ENCODE data around the gene EPN1. TPM values are rescaled to one million over a fixed set of nuclear protein-coding genes. Genes with fewer than 3 reads are reported as not detected.

EPN1 gene
- 31.4 and 60.8 TPM in 2 replicates for polyA plus RNA-seq (2011; rRNA removed)
- polyA minus RNA-seq (2011; rRNA and poly(A)+ RNA removed): 23.3 and 33.8 TPM in 2 replicates

- H3K4me3 ChIP-seq (ENCODE audit: low read depth, low read length): peak within 1 kb of the TSS; percentile 86
- no peaks in the 10 kb centered on the region for H3K27me3 ChIP-seq (ENCODE audit: control insufficient read depth, insufficient read depth, low read length)
- CTCF ChIA-PET: no interaction called here
- no peak for TF ChIP-seq CTCF (IDR thresholded peaks at IDR 0.05; ENCODE audit: insufficient read depth, low read depth, low read length)
- DNase-seq (ENCODE audit: low read depth): peak; percentile 67
- POLR2A ChIA-PET: no interaction called here
- H3K36me3 ChIP-seq (ENCODE audit: control insufficient read depth, insufficient read depth, low read length): peaks cover 22% of the 10 kb centered on the region
Observed at GRCh38 chr19:55674841-55675660, at the start of gene EPN1. Gene EPN1, plus strand, starts transcription at chr19:55675226. Its CDS starts 3,402 bp downstream, at chr19:55678628.

GRCh38 chr19:55626350-55626749 lies 48.7 kb upstream of the EPN1 start:
- POLR2A ChIA-PET: no interaction called here
- no peak overlapping the region for H3K4me3 ChIP-seq (ENCODE audit: low read depth, low read length)
- no peak for TF ChIP-seq CTCF (IDR thresholded peaks at IDR 0.05; ENCODE audit: insufficient read depth, low read depth, low read length)
- H3K36me3 ChIP-seq (ENCODE audit: control insufficient read depth, insufficient read depth, low read length): peaks cover 3% of the 10 kb centered on the region
- DNase-seq (ENCODE audit: low read depth): no peak
- no peaks in the 10 kb centered on the region for H3K27me3 ChIP-seq (ENCODE audit: control insufficient read depth, insufficient read depth, low read length)
- CTCF ChIA-PET: interaction anchor here (0.6 to 5.7 kb wide), 5 partner anchors 14 to 109 kb away, joined by 3 to 30 read pairs (median 4); partner anchors contain the start of genes ZNF580 and ZNF865

GRCh38 chr19:55632463-55632834 lies 42.6 kb upstream of the EPN1 start:
- Histone ChIP-seq H3K4me3 (ENCODE audit: low read depth, low read length) (no peak overlapping the region), H3K27me3 (ENCODE audit: control insufficient read depth, insufficient read depth, low read length) (no peaks in the 10 kb centered on the region), H3K36me3 (ENCODE audit: control insufficient read depth, insufficient read depth, low read length) (no peaks in the 10 kb centered on the region)
- no peak for DNase-seq (ENCODE audit: low read depth)
- ChIA-PET POLR2A (no interaction called here), CTCF (interaction anchor here (0.6 to 5.6 kb wide), 35 partner anchors 8 to 701 kb away, joined by 3 to 58 read pairs (median 4); partner anchors contain the start of genes CCDC106, FIZ1, ZNF524 and ZNF581)
- peak; percentile 83 for TF ChIP-seq CTCF (IDR thresholded peaks at IDR 0.05; ENCODE audit: insufficient read depth, low read depth, low read length)

- H3K27me3 ChIP-seq (ENCODE audit: control insufficient read depth, insufficient read depth, low read length): no peaks in the 10 kb centered on the region
- no peak for DNase-seq (ENCODE audit: low read depth)
- ChIA-PET POLR2A (interaction anchor here (0.6 kb wide), 1 partner anchor 50 kb away, joined by 4 read pairs; no protein-coding TSS in a partner anchor), CTCF (interaction anchor here (0.7 to 5.6 kb wide), 10 partner anchors 9 to 508 kb away, joined by 3 to 58 read pairs (median 10); partner anchors contain the start of genes FIZ1, ZNF524, ZNF581 and ZNF784)
- no peaks in the 10 kb centered on the region; the same call in 1 of the 2 replicates for H3K36me3 ChIP-seq (ENCODE audit: control insufficient read depth, insufficient read depth, low read length)
- no peak for TF ChIP-seq CTCF (IDR thresholded peaks at IDR 0.05; ENCODE audit: insufficient read depth, low read depth, low read length)
- no peak overlapping the region for H3K4me3 ChIP-seq (ENCODE audit: low read depth, low read length)
Observed at GRCh38 chr19:55633861-55634260, 41.2 kb upstream of the EPN1 start.

GRCh38 chr19:55635334-55635717 lies 39.7 kb upstream of the EPN1 start:
- TF ChIP-seq CTCF (IDR thresholded peaks at IDR 0.05; ENCODE audit: insufficient read depth, low read depth, low read length): no peak
- ChIA-PET CTCF (interaction anchor here (0.7 to 2.2 kb wide), 4 partner anchors 11 to 169 kb away, joined by 3 to 10 read pairs (median 5); partner anchors contain the start of gene ZNF784), POLR2A (no interaction called here)
- Histone ChIP-seq H3K4me3 (ENCODE audit: low read depth, low read length) (peak overlapping the region; percentile 99), H3K36me3 (ENCODE audit: control insufficient read depth, insufficient read depth, low read length) (no peaks in the 10 kb centered on the region; the same call in 1 of the 2 replicates), H3K27me3 (ENCODE audit: control insufficient read depth, insufficient read depth, low read length) (no peaks in the 10 kb centered on the region)
- DNase-seq (ENCODE audit: low read depth): no peak
